DOHH2 (cell line): ENCODE measurements around the gene C22orf23.
A peak's percentile ranks its signal among the peaks of the same experiment; 100 is the strongest.
"Not testable (repeated sequence)": the region's sequence is repeated elsewhere in the genome, so short reads cannot be mapped to it uniquely, and the experiment has no call there.

ENCODE experiments used
- H3F3A ChIP-seq: fragments of 200-600 bp; sonication (generic), shearing (Covaris generic); 2 replicates; pipeline ENCODE4 v1.6.0; 2016; ENCODE audit warnings: antibody characterized with exemption, mild to moderate bottlenecking; ENCODE audit not compliant: control insufficient read depth, insufficient read depth
- H3K27ac ChIP-seq: fragments of 200-600 bp; sonication (generic); 2 replicates; pipeline ENCODE4 v1.5.1; 2014; ENCODE audit warnings: low read depth, mild to moderate bottlenecking, low read length, moderate library complexity
- H3K27me3 ChIP-seq: fragments of 200-600 bp; sonication (generic); 2 replicates; pipeline ENCODE4 v1.6.1; 2014; ENCODE audit warnings: mild to moderate bottlenecking, low read length, mixed read lengths; ENCODE audit not compliant: control insufficient read depth
- H3K36me3 ChIP-seq: fragments of 200-600 bp; sonication (generic); 2 replicates; pipeline ENCODE4 v1.6.1; 2014; ENCODE audit warnings: mild to moderate bottlenecking, low read length, moderate library complexity, mixed read lengths; ENCODE audit not compliant: control insufficient read depth
- H3K4me1 ChIP-seq: fragments of 200-600 bp; sonication (generic); 2 replicates; pipeline ENCODE4 v1.6.1; 2014; ENCODE audit warnings: mild to moderate bottlenecking, low read length, mixed read lengths; ENCODE audit not compliant: control insufficient read depth
- H3K4me2 ChIP-seq: fragments of 200-600 bp; sonication (generic); 2 replicates; pipeline ENCODE4 v1.6.0; 2014; ENCODE audit warnings: mild to moderate bottlenecking, low read length, moderate library complexity
- H3K4me3 ChIP-seq: fragments of 200-600 bp; sonication (generic); 2 replicates; pipeline ENCODE4 v1.5.1; 2014; ENCODE audit warnings: mild to moderate bottlenecking, low read length, mixed read lengths
- H3K79me2 ChIP-seq: fragments of 200-600 bp; sonication (generic); 2 replicates; pipeline ENCODE4 v1.6.1; 2014; ENCODE audit warnings: mild to moderate bottlenecking, low read length, mixed read lengths; ENCODE audit not compliant: control insufficient read depth
- H3K9me2 ChIP-seq: fragments of 200-600 bp; sonication (generic); replicated peaks from 2 replicates; pipeline ENCODE4 v1.6.1; 2014; ENCODE audit warnings: mild to moderate bottlenecking, low read length, mixed read lengths; ENCODE audit not compliant: control insufficient read depth
- H3K9me3 ChIP-seq: fragments of 200-600 bp; sonication (generic); 2 replicates; pipeline ENCODE4 v1.6.1; 2014; ENCODE audit warnings: antibody characterized with exemption, low read length, mixed read lengths; ENCODE audit not compliant: control insufficient read depth, insufficient read depth
- H4K20me1 ChIP-seq: fragments of 200-600 bp; sonication (generic); 2 replicates; pipeline ENCODE4 v1.6.0; 2014; ENCODE audit warnings: low read depth, mild to moderate bottlenecking, antibody characterized with exemption, low read length, moderate library complexity; ENCODE audit not compliant: control insufficient read depth, insufficient read depth
- EZH2phosphoT487 ChIP-seq: fragments of 200-600 bp; sonication (generic); IDR thresholded peaks from 2 replicates; pipeline ENCODE4 v1.6.1; 2017; ENCODE audit warnings: borderline replicate concordance, mild to moderate bottlenecking, antibody characterized with exemption, low read length, moderate library complexity, mixed read lengths
- TF ChIP-seq, protein P1 (sequence below): fragments of 200-600 bp; sonication (generic); IDR thresholded peaks from one replicate; pipeline ENCODE4 v1.5.1; 2014; ENCODE audit warnings: antibody characterized with exemption, mild to moderate bottlenecking, low read depth, low read length; ENCODE audit not compliant: poor library complexity, severe bottlenecking

Gene C22orf23

GRCh38 chr22:37957232-37957631, 3.8 kb upstream of the C22orf23 start:
- H3K36me3 ChIP-seq = peaks cover 51% of the 10 kb centered on the region
- H3K4me1 ChIP-seq = peaks cover 16% of the 10 kb centered on the region
- H3K79me2 ChIP-seq = peaks cover 44% of the 10 kb centered on the region
- H4K20me1 ChIP-seq = no peaks in the 10 kb centered on the region
- peaks cover 8% of the 10 kb centered on the region for H3K27me3 ChIP-seq
- no peak overlapping the region for H3K4me2 ChIP-seq
- no peaks in the 10 kb centered on the region for H3K9me2 ChIP-seq
- no peak overlapping the region for H3K27ac ChIP-seq
- no peak for TF ChIP-seq EZH2phosphoT487
- TF ChIP-seq, protein P1, sequence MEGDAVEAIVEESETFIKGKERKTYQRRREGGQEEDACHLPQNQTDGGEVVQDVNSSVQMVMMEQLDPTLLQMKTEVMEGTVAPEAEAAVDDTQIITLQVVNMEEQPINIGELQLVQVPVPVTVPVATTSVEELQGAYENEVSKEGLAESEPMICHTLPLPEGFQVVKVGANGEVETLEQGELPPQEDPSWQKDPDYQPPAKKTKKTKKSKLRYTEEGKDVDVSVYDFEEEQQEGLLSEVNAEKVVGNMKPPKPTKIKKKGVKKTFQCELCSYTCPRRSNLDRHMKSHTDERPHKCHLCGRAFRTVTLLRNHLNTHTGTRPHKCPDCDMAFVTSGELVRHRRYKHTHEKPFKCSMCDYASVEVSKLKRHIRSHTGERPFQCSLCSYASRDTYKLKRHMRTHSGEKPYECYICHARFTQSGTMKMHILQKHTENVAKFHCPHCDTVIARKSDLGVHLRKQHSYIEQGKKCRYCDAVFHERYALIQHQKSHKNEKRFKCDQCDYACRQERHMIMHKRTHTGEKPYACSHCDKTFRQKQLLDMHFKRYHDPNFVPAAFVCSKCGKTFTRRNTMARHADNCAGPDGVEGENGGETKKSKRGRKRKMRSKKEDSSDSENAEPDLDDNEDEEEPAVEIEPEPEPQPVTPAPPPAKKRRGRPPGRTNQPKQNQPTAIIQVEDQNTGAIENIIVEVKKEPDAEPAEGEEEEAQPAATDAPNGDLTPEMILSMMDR = no peak
- H3K4me3 ChIP-seq = no peak overlapping the region
- no peaks in the 10 kb centered on the region for H3K9me3 ChIP-seq
- no peaks in the 10 kb centered on the region for H3F3A ChIP-seq

DNA sequence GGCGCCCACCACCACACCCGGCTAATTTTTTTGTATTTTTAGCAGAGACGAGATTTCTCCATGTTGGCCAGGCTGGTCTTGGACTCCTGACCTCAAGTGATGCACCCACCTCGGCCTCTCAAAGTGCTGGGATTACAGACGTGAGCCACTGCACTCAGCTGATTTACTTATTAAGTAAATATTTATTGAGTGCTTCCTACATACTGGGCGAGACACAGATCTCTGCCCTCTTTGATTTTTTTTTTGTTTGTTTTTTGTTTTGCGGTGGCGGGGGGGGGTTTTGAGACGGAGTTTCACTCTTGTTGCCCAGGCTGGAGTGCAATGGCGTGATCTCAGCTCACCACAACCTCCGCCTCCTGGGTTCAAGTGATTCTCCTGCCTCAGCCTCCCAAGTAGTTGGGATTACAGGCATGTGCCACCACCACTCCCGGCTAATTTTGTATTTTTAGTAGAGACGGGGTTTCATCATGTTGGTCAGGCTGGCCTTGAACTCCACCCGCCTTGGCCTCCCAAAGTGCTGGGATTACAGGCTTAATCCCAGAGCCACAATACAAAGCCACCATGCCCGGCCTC, 2.5 kb upstream of the C22orf23 start:
- H4K20me1 ChIP-seq, H3K9me2 ChIP-seq, H3F3A ChIP-seq, H3K4me3 ChIP-seq, H3K27ac ChIP-seq, H3K9me3 ChIP-seq, H3K4me2 ChIP-seq: not testable (repeated sequence)
- Histone ChIP-seq H3K79me2 (peaks cover 44% of the 10 kb centered on the region), H3K4me1 (peaks cover 16% of the 10 kb centered on the region), H3K27me3 (peaks cover 12% of the 10 kb centered on the region), H3K36me3 (peaks cover 38% of the 10 kb centered on the region)

DNA sequence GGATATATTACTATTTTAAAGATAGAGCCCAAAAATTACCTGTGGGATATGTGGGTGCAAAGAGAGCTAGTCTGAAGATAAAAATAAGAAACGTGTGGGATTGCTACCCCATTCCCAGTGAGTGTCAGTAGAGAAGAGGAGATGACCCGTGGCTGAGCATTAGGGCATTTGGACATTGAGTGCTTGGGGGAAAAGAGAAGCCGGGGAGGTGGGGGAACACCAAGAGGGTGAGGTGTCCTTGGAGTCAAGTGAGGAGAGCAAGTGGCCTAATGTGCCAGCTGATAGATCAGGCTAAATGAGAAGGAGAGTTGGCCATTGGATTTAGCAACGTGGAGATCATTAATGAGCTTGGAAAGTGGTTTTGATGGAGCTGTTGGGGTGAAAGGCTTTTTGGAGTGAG, 1.3 kb upstream of the C22orf23 start:
- Histone ChIP-seq H3K9me3 (no peaks in the 10 kb centered on the region), H3K36me3 (peaks cover 31% of the 10 kb centered on the region), H3K4me1 (peaks cover 16% of the 10 kb centered on the region), H3K79me2 (peaks cover 44% of the 10 kb centered on the region), H4K20me1 (no peaks in the 10 kb centered on the region), H3K4me2 (peak overlapping the region; percentile 90), H3K9me2 (no peaks in the 10 kb centered on the region), H3K27ac (no peak overlapping the region), H3K27me3 (peaks cover 12% of the 10 kb centered on the region), H3F3A (no peaks in the 10 kb centered on the region), H3K4me3 (peak overlapping the region; percentile 82)
- TF ChIP-seq EZH2phosphoT487 = no peak
- TF ChIP-seq, protein P1 = no peak

GRCh38 chr22:37953062-37953436, 352 bp downstream of the C22orf23 start:
- peaks cover 12% of the 10 kb centered on the region for H3K27me3 ChIP-seq
- peak overlapping the region; percentile 90 for H3K4me2 ChIP-seq
- H3K27ac ChIP-seq = no peak overlapping the region
- no peaks in the 10 kb centered on the region for H3K9me2 ChIP-seq
- H3K4me1 ChIP-seq = peaks cover 16% of the 10 kb centered on the region
- no peaks in the 10 kb centered on the region for H3F3A ChIP-seq
- no peaks in the 10 kb centered on the region for H4K20me1 ChIP-seq
- TF ChIP-seq EZH2phosphoT487 = 0 out of 2 replicates have a peak, but pooled peaks have one; percentile 66
- TF ChIP-seq, protein P1 = no peak
- peaks cover 17% of the 10 kb centered on the region for H3K36me3 ChIP-seq
- no peaks in the 10 kb centered on the region for H3K9me3 ChIP-seq
- peak overlapping the region; percentile 82 for H3K4me3 ChIP-seq
- peaks cover 40% of the 10 kb centered on the region for H3K79me2 ChIP-seq
